Colon (tissue), 2 donors: ENCODE measurements around the gene LHB.
"Not testable (repeated sequence)": the region's sequence is repeated elsewhere in the genome, so short reads cannot be mapped to it uniquely, and the experiment has no call there.

Source experiments
- FAIRE-seq: peaks from 2 replicates; lab custom pipeline; 2012; peaks lifted over from hg19 to GRCh38; lab: Jason Lieb, UNC
- donor health status: control.
- donor health status: control.

LHB gene

GRCh38 chr19:49017041-49017665, at the start of gene LHB:
Gene LHB, minus strand, starts transcription at chr19:49017091. Its CDS starts 10 bp downstream, at chr19:49017081.
- FAIRE-seq = no peak

- no peak for FAIRE-seq
These were observed 49.1 kb upstream of the LHB start for GRCh38 chr19:49065905-49066512.

GRCh38 chr19:49064768-49065611, 48.1 kb upstream of the LHB start, which contains the start of gene NTF4:
Gene NTF4, minus strand, starts transcription at chr19:49064818. Its CDS starts 2,821 bp downstream, at chr19:49061997.
- FAIRE-seq = no peak

- FAIRE-seq = no peak
These were observed 47.2 kb upstream of the LHB start for GRCh38 chr19:49064029-49064629.

GRCh38 chr19:49061445-49061844, 44.6 kb upstream of the LHB start:
- no peak for FAIRE-seq

GRCh38 chr19:49061000-49061399, 44.1 kb upstream of the LHB start:
- no peak for FAIRE-seq

GRCh38 chr19:49059053-49059452, 42.2 kb upstream of the LHB start:
- no peak for FAIRE-seq

- no peak for FAIRE-seq
These were observed 41.7 kb upstream of the LHB start for GRCh38 chr19:49058562-49058961.

GRCh38 chr19:49057636-49058234, 40.8 kb upstream of the LHB start, which contains the start of gene CGB7:
Gene CGB7, minus strand, starts transcription at chr19:49057749. Its CDS starts 2,374 bp downstream, at chr19:49055375.
- FAIRE-seq = no peak

- FAIRE-seq = not testable (repeated sequence)
These were observed 40.2 kb upstream of the LHB start for GRCh38 chr19:49056902-49057596.

GRCh38 chr19:49056101-49056901, 39.4 kb upstream of the LHB start:
- no peak for FAIRE-seq

- not testable (repeated sequence) for FAIRE-seq
These were observed 33.6 kb upstream of the LHB start for GRCh38 chr19:49050376-49051033.

- not testable (repeated sequence) for FAIRE-seq
These were observed 32.9 kb upstream of the LHB start for GRCh38 chr19:49049834-49050233.

GRCh38 chr19:49049011-49049410, 32.1 kb upstream of the LHB start, which contains the start of gene CGB8:
Gene CGB8, minus strand, starts transcription at chr19:49049111. Its CDS starts 372 bp downstream, at chr19:49048739.
- FAIRE-seq = not testable (repeated sequence)

GRCh38 chr19:49043548-49043947, 26.7 kb upstream of the LHB start, which contains the start of gene CGB5:
Gene CGB5, plus strand, starts transcription at chr19:49043848. Its CDS starts 362 bp downstream, at chr19:49044210.
- not testable (repeated sequence) for FAIRE-seq

GRCh38 chr19:49042666-49043065, 25.8 kb upstream of the LHB start:
- not testable (repeated sequence) for FAIRE-seq

GRCh38 chr19:49042177-49042576, 25.3 kb upstream of the LHB start:
- FAIRE-seq = no peak

- FAIRE-seq = not testable (repeated sequence)
These were observed 22.8 kb upstream of the LHB start for GRCh38 chr19:49039736-49040135.

GRCh38 chr19:49038557-49039276, 21.8 kb upstream of the LHB start:
- FAIRE-seq = not testable (repeated sequence)
